Spleen (tissue), 11 donors: ENCODE measurements around the gene GPR18. TPM values are rescaled to one million over a fixed set of nuclear protein-coding genes. Genes with fewer than 3 reads are reported as not detected.
"Not testable (repeated sequence)": the region's sequence is repeated elsewhere in the genome, so short reads cannot be mapped to it uniquely, and the experiment has no call there.

Experiments used
- DNase-seq: peaks from one replicate; pipeline ENCODE4 v3.0.0-alpha.2; 2020
- H3K27ac ChIP-seq, 8 donors: fragments of 200-600 bp; sonication (generic) in 7 of 8; 1 replicate in 4 of 8; 2 replicates in 4 of 8; pipeline versions ENCODE4 v1.5.0 to v1.8.0; 2016 to 2021; ENCODE audit warnings: inconsistent platforms in 4 of 8, mild to moderate bottlenecking in 4 of 8, moderate library complexity in 1 of 8
- H3K27me3 ChIP-seq, 7 donors: fragments of 200-600 bp; sonication (generic) in 6 of 7; replicated peaks in 1 of 7; 1 replicate in 4 of 7; 2 replicates in 3 of 7; pipeline versions ENCODE4 v1.5.0 to v1.8.0; 2016 to 2021; ENCODE audit warnings: inconsistent platforms in 3 of 7, mild to moderate bottlenecking in 1 of 7
- H3K36me3 ChIP-seq, 6 donors: fragments of 200-600 bp; sonication (generic) in 5 of 6; 1 replicate in 4 of 6; 2 replicates in 2 of 6; pipeline versions ENCODE4 v1.5.0 to v1.8.0; 2016 to 2021; ENCODE audit warnings: inconsistent platforms in 2 of 6
- H3K4me1 ChIP-seq, 6 donors: fragments of 200-600 bp; sonication (generic) in 5 of 6; 1 replicate in 3 of 6; 2 replicates in 3 of 6; pipeline versions ENCODE4 v1.5.0 to v1.8.0; 2016 to 2021; ENCODE audit warnings: inconsistent platforms in 3 of 6
- H3K4me3 ChIP-seq, 8 donors: fragments of 200-600 bp; sonication (generic) in 7 of 8; 1 replicate in 4 of 8; 2 replicates in 4 of 8; pipeline versions ENCODE4 v1.5.0 to v1.8.0; 2016 to 2021; ENCODE audit warnings: inconsistent platforms in 4 of 8, mild to moderate bottlenecking in 4 of 8, moderate library complexity in 2 of 8
- H3K9me3 ChIP-seq, 8 donors: fragments of 200-600 bp; sonication (generic) in 7 of 8; 1 replicate in 4 of 8; 2 replicates in 4 of 8; pipeline versions ENCODE4 v1.5.0 to v1.8.0; 2016 to 2021; ENCODE audit warnings: inconsistent platforms in 4 of 8
- POLR2A ChIP-seq, 3 donors: fragments of 450-650 bp; IDR thresholded peaks; one replicate each; pipeline ENCODE4 v1.5.1; 2017; ENCODE audit warnings: antibody characterized with exemption in 3 of 3, mild to moderate bottlenecking in 1 of 3
- POLR2AphosphoS5 ChIP-seq, 3 donors: sonication (generic); formaldehyde crosslinking; IDR thresholded peaks; one replicate each; pipeline ENCODE4 v1.5.1; 2017; ENCODE audit warnings: antibody characterized with exemption in 3 of 3
- WGBS, 5 donors: extraction: QIAGEN DNeasy Blood & Tissue Kit in 3 of 5; methylation state at CpG; one replicate each; pipeline versions ENCODE4 v1.1.5 to v1.1.7; 2013 to 2018; 5-methylcytosine and 5-hydroxymethylcytosine counted together
- intact Hi-C: fragments of 100-400 bp; cut with DNase I; formaldehyde crosslinking; loops from one replicate; pipeline ENCODE4 v1.15.0; 2023; ENCODE audit warnings: low total_unique reads
- polyA plus RNA-seq, 3 donors: library from polyadenylated mRNA; stranded (reverse); fragments of 200-250 nt; gene quantifications; one replicate each; pipeline ENCODE4 v1.2.1, GENCODE V29; 2013
- total RNA-seq, 7 donors: library from RNA; depleted of rRNA in 3 of 7; stranded (reverse); fragments of >200 nt in 3 of 7; fragmentation: NEBNext Ultra II Directional in 4 of 7; extraction: Animal tissue kit (Norgen Biotek cat#: 25700) in 4 of 7; gene quantifications; one replicate each; pipeline versions ENCODE4 v1.1.0 to v1.2.1, GENCODE V29; 2016 to 2021
- TF ChIP-seq, protein P1 (sequence below), 11 experiments: fragments of 200-600 bp in 7 of 11; fragments of 450-650 bp in 4 of 11; sonication (generic) in 4 of 11; IDR thresholded peaks in 8 of 11; conservative IDR thresholded peaks in 3 of 11; 1 replicate in 7 of 11; 2 replicates in 4 of 11; pipeline versions ENCODE4 v1.4.0 to v1.8.0; 2016 to 2021; ENCODE audit warnings: antibody characterized with exemption in 11 of 11, inconsistent platforms in 4 of 11, mild to moderate bottlenecking in 1 of 11
- donor health status: healthy with polysubstance abuse.
- donor health status: DM: no; HTN: no; CAD: no; lungs with moderate emphysema.
- donor health status: DM: no; HTN: no; CAD: no.
- donor health status: Bipolar disorder and iron deficiency.
- donor health status: healthy.
- donor health status: DM: no; HTN: no; CAD: no.
- donor health status: DM: yes; HTN: yes; CAD: no.

GPR18 gene
- total and polyA plus RNA-seq, 10 donors = 9.6 to 33.9 (median 16.8) TPM

DNA sequence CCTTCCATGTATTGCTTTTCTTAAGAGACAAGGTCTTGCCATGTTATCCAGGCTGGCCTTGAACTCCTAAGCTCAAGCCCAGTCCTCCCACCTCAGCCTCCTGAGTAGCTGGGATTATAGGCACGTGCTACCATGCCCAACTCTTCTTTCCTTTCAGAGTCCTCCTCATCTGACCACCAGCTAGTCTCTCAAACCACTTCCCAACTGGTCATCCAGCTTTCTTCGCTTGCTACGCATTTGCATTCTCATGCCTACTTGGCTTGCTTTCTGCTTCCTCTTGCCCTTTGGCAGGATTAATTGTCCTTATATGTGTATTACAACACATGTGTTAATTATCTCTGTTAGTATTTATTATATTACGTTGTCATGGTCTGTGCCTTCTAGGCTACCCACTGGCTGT is 6.3 kb downstream of the GPR18 start:
- Histone ChIP-seq H3K4me1 (peaks cover 0 to 63% (median 29%) of the 10 kb centered on the region in 6 donors), H3K36me3 (peaks cover 0 to 59% (median 19%) of the 10 kb centered on the region in 6 donors), H3K27ac (peak overlapping the region in 4 of 8 donors; percentile 4 to 57 (median 21)), H3K4me3 (no peak overlapping the region), H3K27me3 (no peaks in the 10 kb centered on the region), H3K9me3 (peaks cover 0 to 5% (median 0%) of the 10 kb centered on the region in 8 donors)
- intact Hi-C loops = no loop called here
- DNase-seq = no peak
- no peak for TF ChIP-seq POLR2A (IDR thresholded peaks at IDR 0.05)
- 55 to 87% (median 71%) methylated on average over 4 of the region's 4 CpGs for WGBS, 5 donors

DNA sequence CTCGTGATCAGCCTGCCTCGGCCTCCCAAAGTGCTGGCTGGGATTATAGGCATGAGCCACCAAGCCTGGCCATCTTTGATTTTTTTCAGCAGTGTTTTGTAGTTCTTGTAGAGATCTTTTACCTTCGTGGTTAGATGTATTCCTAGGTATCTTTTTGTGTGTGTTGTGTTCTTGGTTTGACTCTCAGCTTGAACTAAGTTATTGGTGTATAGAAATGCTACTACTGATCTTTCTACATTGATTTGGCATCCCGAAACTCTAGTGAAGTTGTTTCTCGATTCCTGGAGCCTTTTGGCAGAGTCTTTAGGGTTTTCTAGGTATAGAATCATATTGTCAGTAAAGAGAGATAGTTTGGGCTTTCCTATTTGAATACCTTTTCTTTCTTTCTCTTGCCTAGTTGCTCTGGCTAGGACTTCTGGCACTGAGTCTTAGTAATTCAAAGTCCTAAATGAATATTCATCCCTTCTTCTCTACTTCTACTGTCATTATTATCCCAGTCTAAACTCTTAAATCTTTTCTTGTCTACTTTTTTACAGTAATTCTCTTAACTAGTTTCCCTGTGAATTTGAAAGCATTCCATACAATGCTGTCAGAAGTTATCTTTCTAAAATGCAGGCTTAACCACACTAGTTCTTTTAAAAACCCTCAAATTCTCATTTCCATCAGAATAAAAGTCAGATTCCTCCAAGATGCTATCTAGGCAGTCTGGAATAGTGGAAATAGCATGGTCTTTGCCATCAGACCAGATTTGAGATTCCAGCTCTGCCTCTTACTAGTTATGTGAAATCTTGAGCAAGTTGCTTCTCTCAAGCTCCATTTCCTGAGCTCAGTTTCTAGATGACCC is 7.0 kb downstream of the GPR18 start:
- TF ChIP-seq POLR2AphosphoS5 (IDR thresholded peaks at IDR 0.05) = no peak
- TF ChIP-seq POLR2A (IDR thresholded peaks at IDR 0.05) = no peak
- TF ChIP-seq, protein P1, sequence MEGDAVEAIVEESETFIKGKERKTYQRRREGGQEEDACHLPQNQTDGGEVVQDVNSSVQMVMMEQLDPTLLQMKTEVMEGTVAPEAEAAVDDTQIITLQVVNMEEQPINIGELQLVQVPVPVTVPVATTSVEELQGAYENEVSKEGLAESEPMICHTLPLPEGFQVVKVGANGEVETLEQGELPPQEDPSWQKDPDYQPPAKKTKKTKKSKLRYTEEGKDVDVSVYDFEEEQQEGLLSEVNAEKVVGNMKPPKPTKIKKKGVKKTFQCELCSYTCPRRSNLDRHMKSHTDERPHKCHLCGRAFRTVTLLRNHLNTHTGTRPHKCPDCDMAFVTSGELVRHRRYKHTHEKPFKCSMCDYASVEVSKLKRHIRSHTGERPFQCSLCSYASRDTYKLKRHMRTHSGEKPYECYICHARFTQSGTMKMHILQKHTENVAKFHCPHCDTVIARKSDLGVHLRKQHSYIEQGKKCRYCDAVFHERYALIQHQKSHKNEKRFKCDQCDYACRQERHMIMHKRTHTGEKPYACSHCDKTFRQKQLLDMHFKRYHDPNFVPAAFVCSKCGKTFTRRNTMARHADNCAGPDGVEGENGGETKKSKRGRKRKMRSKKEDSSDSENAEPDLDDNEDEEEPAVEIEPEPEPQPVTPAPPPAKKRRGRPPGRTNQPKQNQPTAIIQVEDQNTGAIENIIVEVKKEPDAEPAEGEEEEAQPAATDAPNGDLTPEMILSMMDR (IDR thresholded peaks at IDR 0.05 in 8 of 11, conservative IDR thresholded peaks at IDR 0.05 in 3 of 11) = no peak
- Histone ChIP-seq H3K36me3 (peaks cover 0 to 66% (median 22%) of the 10 kb centered on the region in 6 donors), H3K27ac (peak overlapping the region in 3 of 8 donors; percentile 4 to 57 (median 25)), H3K4me1 (peaks cover 0 to 55% (median 23%) of the 10 kb centered on the region in 6 donors), H3K9me3 (peaks cover 0 to 5% (median 0%) of the 10 kb centered on the region in 8 donors), H3K27me3 (no peaks in the 10 kb centered on the region), H3K4me3 (no peak overlapping the region)
- intact Hi-C loops = no loop called here
- DNase-seq = no peak
- WGBS, 5 donors = 82 to 87% (median 86%) methylated on average over 5 of the region's 5 CpGs

DNA sequence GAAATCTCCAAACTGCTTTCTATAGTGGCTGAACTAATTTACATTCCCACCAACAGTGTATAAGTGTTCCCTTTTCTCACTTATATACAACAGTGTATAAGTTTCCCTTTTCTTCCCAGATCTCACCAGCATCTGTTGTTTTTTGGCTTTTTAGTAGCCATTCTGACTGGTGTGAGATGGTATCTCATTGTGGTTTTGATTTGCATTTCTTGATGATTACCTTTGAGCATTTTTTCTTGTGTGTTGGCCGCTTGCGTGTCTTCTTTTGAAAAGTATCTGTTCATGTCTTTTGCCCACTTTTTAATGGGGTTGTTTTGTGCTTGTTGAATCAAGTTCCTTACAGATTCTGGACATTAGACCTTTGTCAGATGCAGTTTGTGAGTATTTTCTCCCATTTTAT is 8.6 kb downstream of the GPR18 start:
- H3K9me3 ChIP-seq, intact Hi-C loops, H3K4me3 ChIP-seq, H3K27me3 ChIP-seq, H3K27ac ChIP-seq, DNase-seq: not testable (repeated sequence)
- peaks cover 0 to 39% (median 9%) of the 10 kb centered on the region in 6 donors for H3K4me1 ChIP-seq
- H3K36me3 ChIP-seq = peaks cover 0 to 70% (median 22%) of the 10 kb centered on the region in 6 donors
- 90 to 97% (median 94%) methylated on average over 2 of the region's 2 CpGs for WGBS, 5 donors

DNA sequence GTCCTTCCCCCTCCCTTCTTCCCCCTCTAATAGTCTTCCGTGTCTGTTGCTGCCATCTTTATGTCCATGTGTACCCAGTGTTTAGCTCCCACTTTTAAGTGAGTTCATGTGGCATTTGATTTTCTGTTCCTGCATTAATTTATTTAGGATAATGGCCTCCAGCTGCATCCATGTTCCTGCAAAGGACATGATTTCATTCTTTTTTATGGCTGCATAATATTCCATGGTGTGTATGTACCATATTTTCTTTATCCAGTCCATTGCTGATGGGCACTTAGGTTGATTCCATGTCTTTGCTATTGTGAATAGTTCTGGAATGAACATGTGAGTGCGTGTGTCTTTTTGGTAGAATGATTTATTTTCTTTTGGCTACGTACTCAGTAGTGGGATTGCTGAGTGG is 9.0 kb downstream of the GPR18 start:
- H3K9me3 ChIP-seq, intact Hi-C loops, DNase-seq, H3K27me3 ChIP-seq, H3K4me3 ChIP-seq, H3K27ac ChIP-seq: not testable (repeated sequence)
- Histone ChIP-seq H3K36me3 (peaks cover 0 to 70% (median 22%) of the 10 kb centered on the region in 6 donors), H3K4me1 (peaks cover 0 to 35% (median 8%) of the 10 kb centered on the region in 6 donors)
- 95 to 100% (median 98%) methylated on average over 3 of the region's 3 CpGs for WGBS, 5 donors

DNA sequence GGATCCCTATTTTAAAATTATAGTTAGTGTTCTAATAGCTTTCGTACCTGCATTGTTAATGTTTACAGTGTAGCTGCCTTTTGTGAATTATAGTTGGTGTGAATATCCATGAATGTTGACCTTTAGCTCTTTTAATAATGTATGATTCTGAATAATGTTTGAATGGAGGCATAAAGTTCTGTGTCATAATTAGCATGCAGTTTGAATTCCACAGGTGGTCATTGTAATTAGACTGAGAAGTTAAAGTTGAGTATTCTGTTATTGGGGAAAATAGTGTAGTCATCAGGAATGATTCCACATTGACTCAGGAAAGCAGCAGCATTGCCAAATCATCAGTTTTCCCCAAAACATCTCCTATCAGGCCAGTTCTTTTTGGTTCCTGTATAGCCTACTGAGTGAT is 12.1 kb downstream of the GPR18 start:
- Histone ChIP-seq H3K4me3 (no peak overlapping the region), H3K27me3 (no peaks in the 10 kb centered on the region), H3K9me3 (peaks cover 0 to 5% (median 0%) of the 10 kb centered on the region in 8 donors), H3K4me1 (peaks cover 0 to 9% (median 0%) of the 10 kb centered on the region in 6 donors), H3K27ac (no peak overlapping the region), H3K36me3 (peaks cover 0 to 74% (median 20%) of the 10 kb centered on the region in 6 donors)
- no peak for DNase-seq
- intact Hi-C loops = no loop called here
- TF ChIP-seq POLR2A (IDR thresholded peaks at IDR 0.05) (no peak), POLR2AphosphoS5 (IDR thresholded peaks at IDR 0.05) (no peak)
- TF ChIP-seq, protein P1 (IDR thresholded peaks at IDR 0.05 in 8 of 11, conservative IDR thresholded peaks at IDR 0.05 in 3 of 11) = no peak
- 91 to 99% (median 97%) methylated on average over 1 of the region's 1 CpG for WGBS, 5 donors
